ACHN (cell line): ENCODE data around the gene KCNMB4.
"Not testable (repeated sequence)": the region's sequence is repeated elsewhere in the genome, so short reads cannot be mapped to it uniquely, and the experiment has no call there.

Experiments used
- DNase-seq: peaks from one replicate; pipeline ENCODE4 v3.0.0-alpha.2; 2015
- in situ Hi-C: cut with HindIII; loops from 2 replicates; pipeline ENCODE4 v1.10.0; 2017; ENCODE audit warnings: low sequenced_read_pairs, low pct_ligation_motif_present, low pct_unique_long_range_greater_than_20kb

KCNMB4 gene

GRCh38 chr12:70366581-70367257 is 629 bp downstream of the KCNMB4 start:
- in situ Hi-C loops: no loop called here
- DNase-seq: peak; percentile 39

- in situ Hi-C loops: no loop called here
- DNase-seq: no peak
These were observed 1.4 kb downstream of the KCNMB4 start for GRCh38 chr12:70367258-70368141.

GRCh38 chr12:70372881-70373280 is 6.8 kb downstream of the KCNMB4 start:
- DNase-seq: no peak
- in situ Hi-C loops: no loop called here

GRCh38 chr12:70379846-70380245 is 13.8 kb downstream of the KCNMB4 start:
- in situ Hi-C loops: no loop called here
- no peak for DNase-seq

GRCh38 chr12:70383484-70383883 is 17.4 kb downstream of the KCNMB4 start:
- no peak for DNase-seq
- in situ Hi-C loops: no loop called here

- in situ Hi-C loops: no loop called here
- DNase-seq: no peak
These were observed 17.8 kb downstream of the KCNMB4 start for GRCh38 chr12:70383886-70384285.

GRCh38 chr12:70386771-70387170 is 20.7 kb downstream of the KCNMB4 start:
- in situ Hi-C loops: no loop called here
- no peak for DNase-seq

GRCh38 chr12:70389678-70390077 is 23.6 kb downstream of the KCNMB4 start:
- in situ Hi-C loops: no loop called here
- DNase-seq: no peak

GRCh38 chr12:70392631-70393030 is 26.5 kb downstream of the KCNMB4 start:
- DNase-seq, in situ Hi-C loops: not testable (repeated sequence)

- in situ Hi-C loops: no loop called here
- no peak for DNase-seq
These were observed 27.9 kb downstream of the KCNMB4 start for GRCh38 chr12:70393787-70394499.

- in situ Hi-C loops: no loop called here
- DNase-seq: no peak
These were observed 31.9 kb downstream of the KCNMB4 start for GRCh38 chr12:70398002-70398401.

GRCh38 chr12:70398862-70399261 is 32.8 kb downstream of the KCNMB4 start:
- in situ Hi-C loops: no loop called here
- no peak for DNase-seq

- in situ Hi-C loops: no loop called here
- DNase-seq: no peak
These were observed 33.2 kb downstream of the KCNMB4 start for GRCh38 chr12:70399311-70399710.

- no peak for DNase-seq
- in situ Hi-C loops: no loop called here
These were observed 34.0 kb downstream of the KCNMB4 start for GRCh38 chr12:70400124-70400523.

- no peak for DNase-seq
- in situ Hi-C loops: no loop called here
These were observed 36.5 kb downstream of the KCNMB4 start for GRCh38 chr12:70402597-70402996.

- in situ Hi-C loops: no loop called here
- no peak for DNase-seq
These were observed 37.7 kb downstream of the KCNMB4 start for GRCh38 chr12:70403826-70404225.

GRCh38 chr12:70408004-70408790 is 42.1 kb downstream of the KCNMB4 start:
- in situ Hi-C loops: no loop called here
- no peak for DNase-seq

- in situ Hi-C loops: no loop called here
- DNase-seq: no peak
These were observed 49.9 kb downstream of the KCNMB4 start for GRCh38 chr12:70415987-70416386.

- in situ Hi-C loops: no loop called here
- no peak for DNase-seq
These were observed 51.0 kb downstream of the KCNMB4 start for GRCh38 chr12:70417121-70417520.
